ENCODE results near the gene PPIE.
A peak's percentile ranks its signal among the peaks of the same experiment; 100 is the strongest.

Gene PPIE

GRCh38 chr1:39701049-39701439, 37.6 kb upstream of the PPIE start:
- peak; percentile 91 for DNase-seq (ENCODE audit: low read depth)
- peak overlapping the region; percentile 44 for H3K4me3 ChIP-seq (ENCODE audit: low read depth, low read length)
- no peak for TF ChIP-seq CTCF (conservative IDR thresholded peaks at IDR 0.05; ENCODE audit: low read depth, low read length)

GRCh38 chr1:39704757-39705156, 33.9 kb upstream of the PPIE start:
- H3K4me3 ChIP-seq (ENCODE audit: low read depth, low read length): no peak overlapping the region
- no peak for TF ChIP-seq CTCF (conservative IDR thresholded peaks at IDR 0.05; ENCODE audit: low read depth, low read length)
- no peak for DNase-seq (ENCODE audit: low read depth)

GRCh38 chr1:39707506-39707905, 31.2 kb upstream of the PPIE start:
- H3K4me3 ChIP-seq (ENCODE audit: low read depth, low read length): no peak overlapping the region
- DNase-seq (ENCODE audit: low read depth): no peak
- no peak for TF ChIP-seq CTCF (conservative IDR thresholded peaks at IDR 0.05; ENCODE audit: low read depth, low read length)

- DNase-seq (ENCODE audit: low read depth): peak; percentile 60
- TF ChIP-seq CTCF (conservative IDR thresholded peaks at IDR 0.05; ENCODE audit: low read depth, low read length): peak; percentile 27
- H3K4me3 ChIP-seq (ENCODE audit: low read depth, low read length): no peak overlapping the region
Measured at GRCh38 chr1:39711104-39711965, 27.3 kb upstream of the PPIE start.

- TF ChIP-seq CTCF (conservative IDR thresholded peaks at IDR 0.05; ENCODE audit: low read depth, low read length): no peak
- DNase-seq (ENCODE audit: low read depth): no peak
- no peak overlapping the region for H3K4me3 ChIP-seq (ENCODE audit: low read depth, low read length)
Measured at GRCh38 chr1:39711966-39712340, 26.7 kb upstream of the PPIE start.

GRCh38 chr1:39713557-39713956, 25.1 kb upstream of the PPIE start:
- no peak overlapping the region for H3K4me3 ChIP-seq (ENCODE audit: low read depth, low read length)
- TF ChIP-seq CTCF (conservative IDR thresholded peaks at IDR 0.05; ENCODE audit: low read depth, low read length): no peak
- no peak for DNase-seq (ENCODE audit: low read depth)

GRCh38 chr1:39717809-39718208, 20.9 kb upstream of the PPIE start:
- no peak for DNase-seq (ENCODE audit: low read depth)
- H3K4me3 ChIP-seq (ENCODE audit: low read depth, low read length): no peak overlapping the region
- TF ChIP-seq CTCF (conservative IDR thresholded peaks at IDR 0.05; ENCODE audit: low read depth, low read length): peak; percentile 17
